COLO829 (cell line): ENCODE data around the gene CTBP1.

ENCODE experiments used
- DNase-seq: peaks from one replicate; pipeline ENCODE4 v3.0.0; 2012; ENCODE audit warnings: low spot score

The CTBP1 gene

GRCh38 chr4:1210971-1211370 is 38.0 kb downstream of the CTBP1 start:
- no peak for DNase-seq

DNA sequence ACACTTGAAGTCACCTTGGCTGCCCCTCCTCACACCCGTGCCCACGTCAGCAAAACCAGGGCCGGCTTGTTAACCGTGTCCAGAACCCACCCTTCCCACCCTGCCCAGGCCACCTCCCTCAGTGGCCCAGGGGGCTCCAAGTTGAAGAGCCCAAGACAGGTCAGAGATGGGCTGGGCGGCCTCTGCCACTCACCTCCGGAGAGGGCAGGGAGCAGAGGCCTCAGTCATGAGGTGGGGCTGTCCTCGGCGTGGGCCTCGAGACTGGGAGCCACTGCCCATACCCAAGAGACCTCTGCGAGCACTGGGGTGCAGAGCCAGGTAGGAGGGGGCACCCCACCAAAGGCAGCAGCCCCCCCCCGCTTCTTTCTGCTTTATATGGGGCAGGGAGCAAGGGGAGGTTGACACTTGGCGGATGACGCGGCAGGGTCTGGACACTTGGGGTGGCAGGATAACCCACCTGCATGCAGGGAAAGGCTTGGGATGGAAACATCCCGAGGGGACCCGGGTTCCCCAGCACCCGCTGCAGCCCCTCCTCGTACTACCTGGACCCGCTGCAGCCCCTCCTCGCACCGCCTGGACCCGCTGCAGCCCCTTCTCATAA is 38.6 kb downstream of the CTBP1 start:
- no peak for DNase-seq

GRCh38 chr4:1209821-1210220 is 39.1 kb downstream of the CTBP1 start:
- DNase-seq, result no peak

GRCh38 chr4:1208970-1209704 is 39.8 kb downstream of the CTBP1 start:
- DNase-seq, result no peak

- no peak for DNase-seq
Observed at GRCh38 chr4:1208266-1208961, 40.5 kb downstream of the CTBP1 start.

GRCh38 chr4:1207603-1208265 is 41.2 kb downstream of the CTBP1 start:
- DNase-seq, result no peak

DNA sequence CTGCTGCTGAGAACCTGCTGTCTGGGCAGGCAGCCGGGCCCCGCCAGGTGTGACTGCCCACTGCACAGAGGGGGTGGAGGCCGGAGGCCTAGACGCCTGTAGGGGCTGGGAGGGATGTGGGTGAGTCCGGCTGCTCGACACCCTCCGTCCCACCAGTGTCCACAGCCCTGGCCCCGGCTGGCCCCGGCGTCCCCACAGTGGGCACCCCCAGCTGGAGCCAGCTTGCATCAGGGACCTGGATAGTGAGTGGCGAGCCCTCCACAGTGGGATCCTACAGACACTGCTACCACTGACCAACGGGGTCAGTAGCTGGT is 41.8 kb downstream of the CTBP1 start:
- no peak for DNase-seq

DNA sequence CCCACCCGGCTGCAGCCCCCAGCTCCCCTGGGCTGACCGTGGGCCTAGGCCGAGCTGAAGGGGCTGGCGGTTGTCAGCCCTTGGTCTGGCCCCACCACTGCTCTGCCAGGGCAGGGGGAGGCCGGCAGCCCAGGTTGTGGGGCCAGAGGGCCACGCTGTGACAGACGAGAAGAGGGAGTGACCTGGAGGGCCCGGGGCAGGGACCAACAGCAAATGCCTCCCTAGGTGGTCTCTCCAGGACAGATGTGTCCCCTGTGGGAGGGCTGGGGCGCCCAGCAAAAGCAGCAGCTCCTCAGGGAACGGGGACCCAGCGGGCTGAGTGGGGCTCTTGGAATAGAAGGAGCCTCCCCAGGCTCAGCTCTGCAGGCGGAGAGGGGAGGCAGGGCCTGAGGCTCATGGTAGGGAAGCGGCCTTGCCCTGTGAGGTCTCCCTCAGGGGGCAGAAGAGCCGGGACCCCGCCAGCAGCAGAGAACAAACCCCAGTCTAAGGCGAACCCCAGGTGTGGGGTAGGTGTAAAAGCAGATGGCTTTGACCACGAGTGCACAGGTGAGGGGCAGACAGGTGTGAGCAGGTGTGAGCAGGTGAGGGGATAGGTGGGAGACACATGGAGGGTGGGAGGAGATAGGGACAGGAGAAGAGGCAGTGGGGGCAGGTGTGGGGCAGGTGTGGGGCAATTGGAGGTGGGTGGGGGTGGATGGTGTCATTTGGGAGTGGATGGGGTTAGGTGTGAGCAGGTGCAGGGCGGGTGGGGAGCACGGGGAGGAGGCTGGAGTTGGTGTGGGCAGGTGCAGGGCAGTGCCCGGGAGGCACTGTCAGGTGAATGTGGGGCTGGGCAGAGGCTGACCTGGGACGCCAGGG is 42.4 kb downstream of the CTBP1 start:
- DNase-seq, result no peak

DNA sequence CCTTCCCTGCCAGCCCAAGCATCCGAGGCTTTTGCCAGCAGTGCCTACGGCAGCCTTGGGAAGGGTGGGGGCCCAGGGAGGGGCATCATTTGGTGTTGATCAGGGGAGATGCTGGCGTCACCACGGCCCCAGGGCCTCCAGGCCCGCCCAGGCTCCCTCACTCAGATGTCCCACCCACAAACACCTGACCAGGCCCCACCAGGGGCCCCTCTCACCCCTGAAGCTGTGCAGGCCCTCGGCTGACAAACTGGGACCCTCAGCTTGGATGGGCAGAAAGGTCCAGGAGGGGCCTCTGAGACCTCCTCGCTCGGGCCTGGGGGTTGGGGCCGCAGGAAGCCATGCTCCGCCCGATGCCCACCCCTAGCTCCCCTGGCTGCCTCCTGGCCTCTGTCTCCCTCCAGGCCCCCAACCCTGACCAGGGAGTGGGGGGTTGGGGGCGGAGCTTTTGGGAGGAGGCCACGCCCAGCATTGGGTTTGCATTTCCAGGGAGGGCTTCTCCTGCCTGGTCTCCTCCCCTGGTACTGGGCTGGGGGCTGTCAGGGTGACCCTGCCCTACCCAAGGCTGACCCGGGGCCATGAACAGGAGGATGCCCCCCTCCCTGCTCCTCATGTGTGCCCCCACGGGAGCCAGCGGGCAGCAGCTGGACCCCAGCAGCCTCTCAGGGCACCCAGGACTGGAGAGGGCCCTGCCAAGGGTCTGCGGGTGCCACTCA is 43.2 kb downstream of the CTBP1 start:
- no peak for DNase-seq

- no peak for DNase-seq
Observed at GRCh38 chr4:1204828-1205585, 43.9 kb downstream of the CTBP1 start.

DNA sequence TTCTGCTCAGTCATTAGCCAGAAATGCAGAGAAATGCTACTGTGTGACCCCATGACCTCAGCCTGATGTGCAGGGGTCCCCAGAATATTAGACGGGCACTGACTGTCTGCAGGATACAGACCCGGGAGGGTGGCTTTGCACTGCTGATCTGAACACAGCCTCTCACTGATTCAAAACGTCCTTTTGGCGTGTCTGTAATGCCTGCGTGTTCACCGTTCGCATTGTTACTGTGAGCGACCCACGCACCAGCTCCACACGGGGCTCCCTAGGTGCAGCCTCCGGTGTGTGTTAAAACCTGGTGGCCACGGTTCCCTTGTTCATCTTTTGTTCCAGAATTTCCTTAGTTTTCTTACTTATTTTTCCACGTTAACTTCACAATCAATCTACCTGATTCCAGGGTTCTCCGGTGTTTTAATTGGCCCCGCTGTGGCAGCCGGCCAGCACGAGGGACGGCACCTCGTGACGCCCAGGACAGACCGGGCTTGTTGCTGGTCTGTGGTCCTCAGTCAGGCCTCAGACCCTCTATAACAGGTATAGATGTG is 44.6 kb downstream of the CTBP1 start:
- no peak for DNase-seq

- no peak for DNase-seq
Observed at GRCh38 chr4:1203026-1203616, 45.8 kb downstream of the CTBP1 start.

DNA sequence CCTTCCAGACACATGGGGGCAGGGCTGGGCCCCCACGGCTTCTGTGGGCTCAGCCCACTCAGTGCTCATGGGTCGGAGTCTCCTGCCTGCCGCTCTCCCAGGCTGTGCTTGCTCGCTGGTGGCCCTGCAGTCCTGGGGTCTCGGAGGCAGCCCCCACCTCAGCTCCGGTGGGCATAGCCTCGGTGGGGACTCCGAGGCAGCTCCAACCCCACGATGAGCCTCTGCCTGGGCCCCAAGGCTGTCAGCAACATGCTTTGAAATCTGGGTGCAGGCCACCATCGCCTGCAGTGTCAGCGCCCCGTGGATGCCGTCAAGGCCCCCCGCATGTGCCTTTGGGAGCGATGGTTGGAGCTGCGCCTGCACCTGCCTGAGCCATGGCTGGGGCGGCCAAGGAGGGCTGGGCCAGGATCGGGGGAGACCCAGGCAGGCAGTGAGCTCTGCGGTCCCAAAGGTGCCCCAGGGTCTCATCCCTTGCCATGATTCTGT is 46.4 kb downstream of the CTBP1 start:
- DNase-seq, result no peak

GRCh38 chr4:1201851-1202525 is 46.9 kb downstream of the CTBP1 start:
- no peak for DNase-seq

GRCh38 chr4:1200425-1201035 is 48.4 kb downstream of the CTBP1 start:
- no peak for DNase-seq

DNA sequence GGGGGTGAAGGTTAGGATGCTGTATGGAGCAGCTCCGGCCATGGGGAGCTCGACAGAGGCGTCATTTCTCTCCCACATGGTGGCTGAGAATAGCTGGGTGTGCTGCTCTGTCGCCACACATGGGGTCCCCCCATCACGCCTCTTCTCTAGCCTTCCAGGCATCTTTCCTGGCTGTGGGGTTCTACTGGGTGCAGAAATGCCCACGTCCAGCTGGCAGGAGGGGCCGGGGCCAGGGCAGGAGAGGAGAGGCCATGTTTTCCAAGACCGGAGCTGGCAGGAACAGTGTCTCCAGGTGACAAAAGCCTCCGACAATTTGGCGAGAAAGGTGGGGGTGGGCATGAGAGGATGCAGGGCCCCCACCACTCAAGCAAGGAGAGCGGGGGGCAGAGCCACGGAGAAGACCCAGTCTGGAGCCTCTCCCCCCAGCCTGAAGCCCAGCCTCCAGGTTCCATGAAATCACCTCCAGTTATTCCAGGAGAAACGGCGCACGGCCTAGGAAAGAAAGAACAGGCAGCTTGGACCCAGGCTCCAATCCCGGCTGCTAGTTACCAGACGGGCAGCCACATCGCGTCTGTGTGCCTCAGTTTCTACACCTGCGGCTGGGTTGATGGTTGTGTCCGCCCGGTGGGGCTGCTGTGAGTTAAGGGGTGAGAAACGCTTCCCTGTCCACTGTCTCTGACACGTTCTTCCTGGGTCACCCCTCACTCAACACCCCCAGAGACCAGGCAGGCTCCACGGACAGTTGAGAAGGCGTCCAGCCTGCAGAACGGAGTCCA is 49.2 kb downstream of the CTBP1 start:
- no peak for DNase-seq

DNA sequence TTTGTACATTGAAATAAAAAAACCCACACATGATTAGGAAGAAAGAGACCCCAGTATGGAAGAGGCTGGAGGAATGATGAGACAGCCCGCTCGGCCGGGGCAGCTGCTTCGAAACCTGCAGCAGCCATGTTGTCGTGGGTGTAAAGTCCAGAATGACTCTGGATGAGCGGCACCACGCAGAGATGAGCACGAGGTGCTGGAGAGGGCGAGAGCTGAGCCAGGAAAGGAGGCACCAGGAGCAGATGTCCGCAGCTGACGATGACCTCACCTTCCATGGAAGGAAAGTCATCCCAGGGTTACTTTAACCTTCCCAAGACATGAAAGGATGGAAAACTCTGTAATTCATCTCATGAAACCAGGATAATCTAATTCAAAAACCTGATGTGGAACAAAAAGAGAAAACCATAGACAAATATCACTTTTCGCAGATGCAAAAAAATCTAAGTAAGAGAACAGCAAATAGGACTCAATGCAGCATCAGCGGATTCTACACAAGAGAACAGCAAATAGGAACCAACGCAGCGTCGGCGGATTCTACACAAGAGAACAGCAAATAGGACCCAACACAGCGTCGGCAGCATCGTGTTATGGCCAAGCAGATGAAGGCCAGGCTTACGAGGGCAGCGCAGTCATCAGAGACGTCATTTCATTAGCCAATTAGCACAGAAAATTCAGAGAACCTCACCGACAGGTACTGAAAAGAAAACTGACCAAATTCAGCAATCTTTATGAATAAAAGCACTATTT is 50.7 kb downstream of the CTBP1 start:
- DNase-seq, result no peak
